HG03439 (cell line): Measurements from ENCODE around the gene KCNJ10.
"Not testable (repeated sequence)": the region's sequence is repeated elsewhere in the genome, so short reads cannot be mapped to it uniquely, and the experiment has no call there.

Source experiments
- ATAC-seq: cut with Tn5 transposase; IDR thresholded peaks from one replicate; pipeline ENCODE4 v1.9.1; 2021; ENCODE audit warnings: mild to moderate bottlenecking, moderate library complexity; ENCODE audit not compliant: unreplicated experiment

KCNJ10 gene

GRCh38 chr1:160069460-160070231 lies at the start of gene KCNJ10:
Gene KCNJ10 (minus strand): TSS chr1:160070160. CDS start chr1:160042532, 27,628 bp downstream.
- ATAC-seq = no peak

- no peak for ATAC-seq
Measured at GRCh38 chr1:160118928-160119327, 49.0 kb upstream of the KCNJ10 start.

GRCh38 chr1:160117709-160118183 lies 47.8 kb upstream of the KCNJ10 start:
- ATAC-seq = no peak

- no peak for ATAC-seq
Measured at GRCh38 chr1:160117300-160117699, 47.3 kb upstream of the KCNJ10 start.

GRCh38 chr1:160116283-160117147 lies 46.6 kb upstream of the KCNJ10 start:
- ATAC-seq = no peak

GRCh38 chr1:160115545-160116282 lies 45.8 kb upstream of the KCNJ10 start, which contains the start of gene ATP1A2:
Gene ATP1A2 (plus strand): TSS chr1:160115759. CDS start chr1:160115862, 103 bp downstream.
- ATAC-seq = no peak

GRCh38 chr1:160114085-160114484 lies 44.1 kb upstream of the KCNJ10 start:
- ATAC-seq = no peak

- no peak for ATAC-seq
Measured at GRCh38 chr1:160113407-160113806, 43.4 kb upstream of the KCNJ10 start.

GRCh38 chr1:160112357-160112756 lies 42.4 kb upstream of the KCNJ10 start:
- ATAC-seq = no peak

- not testable (repeated sequence) for ATAC-seq
Measured at GRCh38 chr1:160111462-160111861, 41.5 kb upstream of the KCNJ10 start.

GRCh38 chr1:160109686-160110085 lies 39.7 kb upstream of the KCNJ10 start:
- no peak for ATAC-seq

GRCh38 chr1:160108888-160109662 lies 39.1 kb upstream of the KCNJ10 start:
- no peak for ATAC-seq

GRCh38 chr1:160107512-160107911 lies 37.6 kb upstream of the KCNJ10 start:
- ATAC-seq = no peak

- ATAC-seq = no peak
Measured at GRCh38 chr1:160105155-160105554, 35.2 kb upstream of the KCNJ10 start.

GRCh38 chr1:160104486-160104885 lies 34.5 kb upstream of the KCNJ10 start:
- no peak for ATAC-seq

- ATAC-seq = no peak
Measured at GRCh38 chr1:160103658-160104408, 33.9 kb upstream of the KCNJ10 start.

- ATAC-seq = no peak
Measured at GRCh38 chr1:160101717-160102522, 32.0 kb upstream of the KCNJ10 start.

- no peak for ATAC-seq
Measured at GRCh38 chr1:160101037-160101716, 31.2 kb upstream of the KCNJ10 start.
